ENCODE data around the gene IFITM10.
A peak's percentile ranks its signal among the peaks of the same experiment; 100 is the strongest.

IFITM10 gene

DNA sequence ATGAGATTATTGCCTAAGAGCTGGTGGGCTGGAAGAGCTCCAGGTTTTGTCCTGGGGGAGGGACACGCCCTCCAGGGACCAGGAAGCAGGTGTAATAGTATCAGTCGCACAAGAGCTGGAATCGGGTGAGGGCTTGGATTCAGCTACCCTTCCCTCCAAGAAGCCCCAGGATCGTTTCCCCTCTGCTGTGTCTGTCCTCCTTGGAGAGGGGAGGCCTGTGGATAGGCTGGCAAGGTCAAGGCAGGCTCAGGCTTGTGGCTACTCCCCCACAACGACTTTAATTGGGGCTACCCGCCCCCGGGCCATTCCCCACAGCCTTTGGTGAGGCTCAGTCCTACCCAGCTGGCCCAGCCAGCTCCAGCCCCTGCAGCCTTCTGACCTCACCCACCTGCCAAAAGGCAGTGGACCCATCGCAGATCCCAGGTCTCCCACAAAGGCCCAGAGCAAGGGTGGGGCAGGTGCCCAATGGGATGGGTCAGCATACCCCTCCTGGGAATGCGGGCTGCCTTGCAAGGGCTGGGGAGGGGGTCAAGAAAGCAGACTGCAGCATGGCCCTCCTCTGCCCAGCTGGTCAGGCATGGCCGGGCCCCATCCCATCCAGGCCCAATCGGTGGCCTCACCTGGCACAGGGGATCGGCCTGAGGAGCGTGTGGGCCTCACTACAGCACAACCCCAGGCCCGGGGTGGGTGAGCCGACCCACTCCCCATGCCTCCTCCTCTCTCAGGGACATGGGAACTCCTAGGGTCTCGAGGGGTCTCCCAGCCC is 12.3 kb upstream of the IFITM10 start:
- peak; percentile 52 for DNase-seq

DNA sequence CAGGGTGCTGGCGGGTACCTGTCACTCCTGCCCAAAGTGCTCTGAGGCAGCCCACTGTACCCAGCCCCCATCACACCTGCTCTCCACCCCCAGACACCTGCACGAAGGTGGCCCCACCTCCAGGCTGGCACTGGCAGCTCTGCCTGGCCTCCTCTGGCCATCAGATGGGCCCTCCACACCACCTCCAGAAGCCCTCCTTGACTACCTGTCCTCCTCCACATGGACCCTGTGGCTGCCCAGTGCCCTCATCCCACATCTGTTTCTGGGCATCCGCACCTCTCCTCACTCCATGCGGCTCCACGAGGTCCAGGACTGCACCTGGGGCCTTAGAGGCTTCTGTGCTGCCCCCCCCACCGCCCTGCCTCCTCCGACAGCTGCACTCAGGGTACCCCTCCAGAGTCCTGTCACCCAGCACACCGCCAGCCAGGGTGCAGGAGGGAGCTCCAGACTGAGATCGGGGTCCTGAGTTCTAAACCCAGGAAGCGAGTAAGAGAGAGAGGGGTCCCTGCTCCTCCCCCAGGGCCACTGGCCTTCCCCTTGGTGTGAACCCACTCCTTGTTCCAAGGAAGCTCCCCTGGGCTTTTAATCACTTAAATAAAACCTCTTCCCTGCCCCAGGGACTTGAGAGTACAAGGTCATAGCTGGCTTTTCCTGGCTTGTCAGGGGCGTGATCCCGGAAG is 11.6 kb upstream of the IFITM10 start:
- DNase-seq = no peak

DNA sequence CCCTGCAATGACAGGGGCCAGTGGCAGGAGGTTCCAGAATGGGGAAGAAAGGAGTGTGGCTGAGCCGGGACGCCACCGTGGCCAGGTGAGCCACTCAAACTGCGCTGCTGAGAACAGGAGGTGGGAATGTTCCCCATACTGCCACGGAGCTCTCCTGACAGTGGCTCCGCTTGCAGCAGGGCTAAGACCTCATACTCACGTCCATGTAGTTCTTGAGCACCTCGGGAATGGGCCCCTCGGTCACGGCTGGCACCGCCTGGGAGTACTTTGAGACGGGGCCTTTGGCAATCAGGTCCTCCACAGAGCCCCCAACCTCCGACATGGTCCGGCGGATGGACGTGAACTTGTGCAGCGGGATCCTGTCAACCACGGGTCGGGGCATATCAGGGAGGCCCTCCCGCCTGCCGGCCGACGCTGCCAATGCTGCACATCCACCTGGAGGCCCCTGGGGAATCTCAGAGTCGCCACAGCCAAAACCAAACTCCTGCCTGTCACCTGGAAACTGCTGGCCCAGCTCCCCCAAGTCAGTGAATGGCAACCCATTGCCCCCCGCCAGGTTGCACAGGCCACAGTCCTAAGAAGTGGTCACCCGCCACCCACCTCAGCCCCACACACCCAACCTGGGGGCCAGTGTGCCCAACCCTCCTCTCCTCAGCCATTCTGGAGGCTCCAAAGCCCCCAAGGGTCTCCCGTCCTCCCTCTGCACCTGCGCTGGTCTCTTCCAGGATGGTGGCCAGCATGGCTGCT is 10.9 kb upstream of the IFITM10 start:
- no peak for DNase-seq

- DNase-seq = peak; percentile 42
Measured at GRCh38 chr11:1760351-1761109, 10.1 kb upstream of the IFITM10 start.

DNA sequence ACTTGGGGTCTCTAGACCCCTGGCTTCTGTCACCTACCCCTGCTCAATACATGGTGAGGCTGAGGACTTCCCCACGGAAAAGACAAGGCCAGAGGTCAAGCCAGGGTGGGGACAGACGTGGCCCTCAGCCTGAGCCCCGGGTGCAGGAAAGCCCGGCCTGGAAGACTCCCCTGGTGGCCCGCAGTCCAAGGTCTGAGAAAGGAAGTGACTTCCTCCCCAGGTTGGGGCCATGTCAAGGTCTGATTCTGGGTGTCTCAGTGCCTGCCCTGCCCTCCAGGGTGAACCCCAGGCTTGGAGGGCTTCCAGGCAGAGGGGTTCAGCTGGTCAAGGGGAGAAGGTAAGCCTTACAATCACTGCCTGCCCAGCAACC is 9.4 kb upstream of the IFITM10 start:
- DNase-seq = no peak

GRCh38 chr11:1759151-1759850 is 8.9 kb upstream of the IFITM10 start:
- no peak for DNase-seq

GRCh38 chr11:1758611-1759150 is 8.3 kb upstream of the IFITM10 start:
- DNase-seq = no peak

GRCh38 chr11:1757861-1758610 is 7.6 kb upstream of the IFITM10 start:
- peak; percentile 75 for DNase-seq

DNA sequence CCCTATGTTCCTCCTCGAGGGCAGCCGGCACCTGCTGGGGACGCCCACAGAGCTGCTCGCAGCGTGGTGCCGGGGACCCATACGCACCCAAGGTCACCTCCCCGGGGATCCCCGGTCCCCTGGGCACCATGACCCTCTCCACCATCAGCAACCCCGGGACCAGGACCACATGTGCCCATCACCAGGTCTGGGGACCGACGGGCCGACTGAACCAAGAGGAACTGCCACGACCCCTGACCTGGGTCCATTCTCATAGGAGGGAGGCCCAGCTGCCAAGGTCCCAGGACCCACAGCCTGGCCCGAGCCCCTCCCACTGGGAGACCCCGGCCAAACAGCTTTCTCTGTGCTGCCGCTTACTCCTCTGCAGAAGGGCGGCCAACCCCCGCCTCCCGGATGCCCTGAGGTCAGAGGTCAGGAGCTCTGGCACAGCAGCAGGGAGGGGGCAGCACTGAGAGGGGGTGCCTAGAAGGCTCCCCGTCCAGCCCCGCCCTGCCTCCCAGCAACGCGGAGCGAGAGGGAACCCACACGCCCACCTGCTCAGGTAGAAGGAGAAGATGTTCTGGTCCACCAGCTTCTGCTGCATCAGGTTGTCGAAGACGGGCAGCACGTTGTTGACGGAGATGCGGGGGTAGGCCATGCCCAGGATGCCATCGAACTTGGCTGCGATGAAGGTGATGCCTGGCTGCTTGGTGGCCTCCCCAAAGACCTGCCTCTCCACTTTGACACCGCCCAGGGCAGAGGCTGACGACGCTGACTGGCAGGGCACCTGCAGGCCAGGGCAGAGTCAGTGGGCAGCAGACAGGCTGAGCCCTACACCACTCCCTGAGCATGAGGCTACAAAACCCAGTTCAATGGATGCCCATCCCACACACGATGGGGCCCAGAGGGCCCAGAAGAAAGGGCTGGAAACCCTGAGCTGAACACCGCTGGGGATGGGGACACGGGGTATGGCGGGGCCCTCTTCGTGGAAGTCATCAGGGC is 6.7 kb upstream of the IFITM10 start:
- DNase-seq = no peak

- DNase-seq = no peak
Measured at GRCh38 chr11:1755692-1756561, 5.5 kb upstream of the IFITM10 start.

- DNase-seq = no peak
Measured at GRCh38 chr11:1755344-1755691, 4.9 kb upstream of the IFITM10 start.

DNA sequence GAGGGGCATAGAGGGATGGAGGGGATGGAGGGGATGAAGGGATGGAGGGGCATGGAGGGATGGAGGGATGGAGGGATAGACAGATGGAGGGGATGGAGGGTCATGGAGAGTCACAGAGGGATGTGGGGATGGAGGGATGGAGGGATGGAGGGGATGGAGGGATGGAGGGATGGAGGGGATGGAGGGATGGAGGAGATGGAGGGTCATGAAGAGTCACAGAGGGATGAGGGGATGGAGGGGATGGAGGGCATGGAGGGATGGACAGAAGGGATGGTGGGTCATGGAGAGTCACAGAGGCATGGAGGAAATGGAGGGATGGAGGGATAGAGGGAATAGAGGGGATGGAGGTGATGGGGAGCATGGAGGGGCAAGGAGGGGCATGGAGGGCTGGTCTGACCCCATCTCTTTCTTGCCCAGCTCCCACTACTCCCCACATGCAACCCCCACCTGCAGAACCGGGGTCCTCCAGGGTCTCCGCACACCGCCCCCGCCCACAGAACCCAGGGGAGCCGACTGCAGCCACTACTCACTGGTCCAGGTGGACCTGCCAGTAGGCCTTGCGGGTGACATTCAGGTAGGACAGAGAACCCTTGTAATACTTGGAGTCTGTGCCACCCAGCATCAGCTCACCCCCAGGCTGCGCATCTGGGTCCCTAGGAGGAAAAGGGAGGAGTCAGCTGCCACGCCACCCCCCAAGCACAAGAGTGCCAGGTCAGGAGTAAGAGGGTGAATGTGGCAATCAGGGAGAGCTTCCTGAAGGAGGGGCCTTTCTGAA is 4.2 kb upstream of the IFITM10 start:
- DNase-seq = no peak

- DNase-seq = no peak
Measured at GRCh38 chr11:1753929-1754305, 3.5 kb upstream of the IFITM10 start.

DNA sequence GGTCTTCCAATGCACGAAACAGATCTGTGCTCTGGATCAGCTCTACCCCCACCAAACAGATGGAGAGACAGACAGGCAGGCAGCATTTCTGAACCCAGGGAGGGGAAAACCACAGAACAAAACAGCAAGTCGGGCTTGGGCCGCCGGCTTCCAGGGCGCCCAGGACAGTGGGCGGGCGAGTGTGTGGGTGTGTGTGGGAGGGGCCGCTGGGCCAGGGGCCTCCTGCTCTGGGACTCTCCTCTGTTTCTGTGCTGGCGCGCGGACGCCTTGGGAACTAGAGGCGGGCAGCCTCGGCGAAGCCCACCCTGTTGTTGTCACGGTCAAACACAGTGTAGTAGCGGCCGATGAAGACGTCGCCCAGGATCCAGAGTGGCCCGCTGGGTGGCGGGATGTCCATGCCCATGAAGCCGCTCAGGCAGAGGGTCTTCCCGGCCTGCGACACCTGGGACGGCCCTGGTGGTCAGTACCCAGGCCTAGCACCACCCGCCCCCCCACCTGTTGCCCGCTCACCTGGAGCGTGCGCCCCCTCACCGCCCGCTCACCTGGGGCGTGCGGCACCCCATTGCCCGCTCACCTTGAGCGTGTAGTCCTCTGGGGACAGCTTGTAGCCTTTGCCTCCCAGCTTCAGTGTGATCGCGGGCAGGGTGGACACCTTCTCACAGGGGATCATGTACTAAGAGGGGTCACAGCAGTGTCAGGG is 3.0 kb upstream of the IFITM10 start:
- DNase-seq = peak; percentile 69

DNA sequence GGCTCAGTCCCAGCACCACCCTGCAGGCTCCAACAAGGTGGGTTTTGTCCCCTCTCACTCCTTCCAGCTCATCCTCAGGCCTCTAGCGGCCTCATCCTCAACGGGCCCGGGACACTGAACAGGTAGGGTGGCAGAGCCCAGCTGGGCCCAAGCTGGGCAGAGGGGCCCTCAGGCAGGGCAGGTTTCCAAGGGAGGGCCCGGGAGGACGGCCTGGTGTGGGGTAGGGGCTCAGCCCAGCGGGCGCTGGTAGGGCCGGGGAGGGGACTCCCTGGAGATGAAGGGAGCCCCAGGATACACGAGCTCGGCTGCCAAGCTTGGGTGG is 2.5 kb upstream of the IFITM10 start:
- DNase-seq = no peak

DNA sequence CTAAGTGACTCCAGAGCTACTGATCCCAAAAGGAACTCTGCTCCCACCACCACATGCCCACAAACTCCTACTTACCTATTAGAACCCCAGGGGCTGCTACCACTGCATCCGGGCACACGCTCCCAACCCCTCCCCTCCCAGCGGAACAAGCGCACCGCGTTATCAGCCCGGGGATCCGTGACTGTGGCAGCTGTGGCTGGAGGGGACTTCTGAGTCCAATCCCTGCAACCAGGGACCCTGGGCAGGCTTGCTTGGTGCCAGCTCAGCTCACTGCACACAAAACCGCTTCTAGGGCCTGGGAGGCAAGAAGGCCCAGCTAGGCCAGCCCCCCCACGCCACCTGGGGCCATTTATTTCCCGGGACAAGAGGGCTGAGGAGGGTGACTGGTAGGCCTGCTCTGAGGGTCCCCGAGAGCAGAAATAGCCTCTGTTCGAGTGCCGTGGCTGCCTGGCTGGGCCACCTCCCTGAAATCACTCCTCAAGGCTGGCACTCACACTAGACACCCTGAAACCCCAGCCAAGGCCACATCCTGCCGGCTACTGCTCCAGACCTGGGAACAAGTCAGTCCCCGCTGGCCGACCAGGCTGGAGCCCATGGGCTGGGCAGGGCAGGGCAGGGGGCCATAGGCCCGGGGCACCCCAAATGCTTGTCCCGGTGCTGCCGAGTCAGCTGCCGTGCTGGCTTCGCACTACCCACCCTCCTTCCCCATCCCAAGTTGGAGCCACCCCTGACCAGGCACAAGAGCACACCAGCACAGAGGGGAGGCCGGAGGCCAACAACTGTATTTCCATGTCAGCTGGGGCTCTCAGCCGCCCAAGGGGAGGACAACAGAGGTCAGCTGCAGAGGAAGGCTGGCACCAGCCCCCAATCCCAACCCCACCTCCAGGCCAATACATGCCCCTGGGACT is 1.9 kb upstream of the IFITM10 start:
- peak; percentile 78 for DNase-seq

GRCh38 chr11:1751531-1751921 is 1.1 kb upstream of the IFITM10 start:
- no peak for DNase-seq

Data from hematopoietic multipotent progenitor cell treated with erythropoietin and hydrocortisone succinate and interleukin-3 and kit ligand, for 6 days (in vitro differentiated cells).